C4-2B (cell line): ENCODE results near the gene DEPP1.

Experiments
- CTCF ChIP-seq: fragments of 450-650 bp; conservative IDR thresholded peaks from 2 replicates; pipeline ENCODE4 v1.5.1; 2017; ENCODE audit warnings: mild to moderate bottlenecking
- ZFX ChIP-seq: fragments of 450-650 bp; IDR thresholded peaks from 2 replicates; pipeline ENCODE4 v1.6.1; 2017

GRCh38 chr10:44982496-44982895, 3.9 kb upstream of the DEPP1 start:
- TF ChIP-seq CTCF (no peak), ZFX (no peak)
